GM10248 (cell line): ENCODE results near the gene ILF3.

Experiments
- CTCF ChIA-PET: fragments of 300-600 bp; sonication (Branson Sonifier 250); formaldehyde crosslinking; extraction: SDS; loops from one replicate; lab custom pipeline; 2021; ENCODE audit warnings: antibody characterized with exemption; lab: Yijun Ruan, JAX
- POLR2A ChIA-PET: fragments of 350-650 bp; sonication (Branson Sonifier 250); formaldehyde crosslinking; extraction: SDS; loops from one replicate; lab custom pipeline; 2020; ENCODE audit warnings: antibody characterized with exemption; lab: Yijun Ruan, JAX
- DNase-seq: peaks from one replicate; pipeline ENCODE4 v3.0.0; 2012; ENCODE audit errors: extremely low spot score
- CTCF ChIP-seq: IDR thresholded peaks from 2 replicates; pipeline ENCODE4 v1.5.1; 2012; ENCODE audit warnings: mild to moderate bottlenecking, low read depth; ENCODE audit errors: extremely low read depth, missing control alignments, control extremely low read depth

The ILF3 gene

GRCh38 chr19:10625762-10626138 is 28.4 kb upstream of the ILF3 start:
- no peak for TF ChIP-seq CTCF
- no peak for DNase-seq
- POLR2A ChIA-PET, result no interaction called here
- CTCF ChIA-PET, result interaction anchor here (1.9 to 2.0 kb wide), 2 partner anchors 18 to 45 kb away, joined by 5 to 9 read pairs; no protein-coding TSS in a partner anchor

GRCh38 chr19:10631874-10632273 is 22.3 kb upstream of the ILF3 start:
- POLR2A ChIA-PET, result no interaction called here
- CTCF ChIA-PET, result interaction anchor here (2.0 kb wide), 1 partner anchor 12 kb away, joined by 7 read pairs; no protein-coding TSS in a partner anchor

GRCh38 chr19:10634430-10634829 is 19.7 kb upstream of the ILF3 start:
- CTCF ChIA-PET, result interaction anchor here (1.5 to 1.7 kb wide), 2 partner anchors 10 to 53 kb away, joined by 4 to 7 read pairs; no protein-coding TSS in a partner anchor
- DNase-seq, result no peak
- POLR2A ChIA-PET, result no interaction called here
- TF ChIP-seq CTCF, result no peak

More at GRCh38 chr19:10631874-10632273, 22.3 kb upstream of the ILF3 start:
- no peak for DNase-seq
- TF ChIP-seq CTCF, result no peak

- ChIA-PET POLR2A (no interaction called here), CTCF (interaction anchor here (1.3 to 1.7 kb wide), 4 partner anchors 9 to 54 kb away, joined by 4 to 9 read pairs (median 6); no protein-coding TSS in a partner anchor)
- TF ChIP-seq CTCF, result no peak
- DNase-seq, result no peak
These were observed 19.2 kb upstream of the ILF3 start for GRCh38 chr19:10634963-10635362.

- no peak for TF ChIP-seq CTCF
- ChIA-PET POLR2A (interaction anchor here (0.6 kb wide), 1 partner anchor 65 kb away, joined by 6 read pairs; the partner anchor contains the start of gene QTRT1), CTCF (interaction anchor here (1.5 to 3.0 kb wide), 3 partner anchors 8 to 55 kb away, joined by 4 to 9 read pairs (median 9); no protein-coding TSS in a partner anchor)
- no peak for DNase-seq
These were observed 17.7 kb upstream of the ILF3 start for GRCh38 chr19:10636304-10636972.

- no peak for TF ChIP-seq CTCF
- ChIA-PET CTCF (interaction anchor here (3.0 kb wide), 1 partner anchor 57 kb away, joined by 9 read pairs; no protein-coding TSS in a partner anchor), POLR2A (no interaction called here)
- peak; percentile 16 for DNase-seq
These were observed 16.3 kb upstream of the ILF3 start for GRCh38 chr19:10637894-10638293.
